H1 (cell line): ENCODE data around the gene DDX23. TPM values are rescaled to one million over a fixed set of nuclear protein-coding genes. Genes with fewer than 3 reads are reported as not detected.

ENCODE experiments used
- CTCF ChIA-PET: fragments of 300-600 bp; sonication (Branson Sonifier 250); formaldehyde crosslinking; loops from one replicate; lab custom pipeline; 2021; ENCODE audit not compliant: partially characterized antibody; lab: Charles Lee
- POLR2A ChIA-PET: fragments of 300-600 bp; sonication (Branson Sonifier 250); formaldehyde crosslinking; loops from one replicate; lab custom pipeline; 2021; ENCODE audit warnings: inconsistent platforms; ENCODE audit not compliant: partially characterized antibody; lab: Charles Lee
- DNase-seq, 2 experiments: peaks; one replicate each; pipeline versions ENCODE4 v3.0.0 to v3.0.0-alpha.2; 2010 to 2022; ENCODE audit warnings: low spot score in 2 of 2, low read depth in 1 of 2, mixed read lengths in 1 of 2
- FAIRE-seq: peaks from 2 replicates; lab custom pipeline; 2011; peaks lifted over from hg19 to GRCh38; lab: Jason Lieb, UNC
- H2AFZ ChIP-seq: 2 replicates; pipeline ENCODE4 v1.8.1; 2012; ENCODE audit warnings: low read length, inconsistent platforms
- H2AK5ac ChIP-seq: 2 replicates; pipeline ENCODE4 v1.6.1; 2013; ENCODE audit warnings: low read depth, low read length
- H2BK120ac ChIP-seq: replicated peaks from 2 replicates; pipeline ENCODE3; 2013; ENCODE audit warnings: low read depth, low read length, inconsistent platforms
- H2BK12ac ChIP-seq: 2 replicates; pipeline ENCODE4 v1.6.1; 2013; ENCODE audit warnings: low read depth, low read length
- H2BK15ac ChIP-seq: 2 replicates; pipeline ENCODE4 v1.6.1; 2013; ENCODE audit warnings: low read length
- H2BK20ac ChIP-seq: 2 replicates; pipeline ENCODE4 v1.6.1; 2013; ENCODE audit warnings: low read length
- H2BK5ac ChIP-seq: 2 replicates; pipeline ENCODE4 v1.6.1; 2013; ENCODE audit warnings: low read depth, low read length
- H3K14ac ChIP-seq: 2 replicates; pipeline ENCODE4 v1.6.1; 2013; ENCODE audit warnings: inconsistent platforms; ENCODE audit not compliant: insufficient read length
- H3K18ac ChIP-seq: 2 replicates; pipeline ENCODE4 v1.6.1; 2013; ENCODE audit warnings: low read length; ENCODE audit errors: extremely low read depth
- H3K23ac ChIP-seq: 2 replicates; pipeline ENCODE4 v1.6.1; 2013; ENCODE audit warnings: inconsistent platforms; ENCODE audit not compliant: insufficient read length
- H3K23me2 ChIP-seq: 2 replicates; pipeline ENCODE4 v1.6.1; 2013; ENCODE audit warnings: low read depth, low read length
- H3K27ac ChIP-seq: 2 replicates; pipeline ENCODE4 v1.6.1; 2011; ENCODE audit warnings: low read depth, low read length, inconsistent platforms
- H3K27me3 ChIP-seq, 4 experiments: replicated peaks in 1 of 4; 1 replicate in 1 of 4; 2 replicates in 3 of 4; pipeline versions ENCODE4 v1.6.1 to v1.8.1; 2011 to 2013; ENCODE audit warnings: low read length in 3 of 4, mild to moderate bottlenecking in 3 of 4, inconsistent platforms in 2 of 4, mixed read lengths in 2 of 4, moderate library complexity in 1 of 4; ENCODE audit not compliant: control insufficient read depth in 3 of 4, insufficient read depth in 3 of 4; ENCODE audit errors: extremely low read depth in 1 of 4
- H3K36me3 ChIP-seq, 4 experiments: 2 replicates each; pipeline versions ENCODE4 v1.6.1 to v1.8.1; 2011 to 2013; ENCODE audit warnings: mild to moderate bottlenecking in 4 of 4, low read length in 3 of 4, moderate library complexity in 2 of 4, control low read depth in 1 of 4, inconsistent platforms in 1 of 4; ENCODE audit not compliant: insufficient read depth in 4 of 4, control insufficient read depth in 2 of 4
- H3K4ac ChIP-seq: replicated peaks from 2 replicates; pipeline ENCODE3; 2013; ENCODE audit warnings: low read length, low read depth, mixed read lengths, inconsistent platforms; ENCODE audit not compliant: insufficient read length
- H3K4me1 ChIP-seq, 4 experiments: replicated peaks in 1 of 4; 1 replicate in 1 of 4; 2 replicates in 3 of 4; pipeline versions ENCODE4 v1.6.1 to v1.8.1; 2011 to 2013; ENCODE audit warnings: low read length in 3 of 4, inconsistent platforms in 2 of 4, mixed read lengths in 1 of 4; ENCODE audit not compliant: insufficient read depth in 4 of 4, control insufficient read depth in 3 of 4
- H3K4me2 ChIP-seq, 2 experiments: 2 replicates each; pipeline versions ENCODE4 v1.6.1 to v1.8.1; 2011 to 2013; ENCODE audit warnings: low read depth in 2 of 2, low read length in 2 of 2, control low read depth in 1 of 2, inconsistent platforms in 1 of 2, mild to moderate bottlenecking in 1 of 2; ENCODE audit not compliant: insufficient read depth in 1 of 2
- H3K4me3 ChIP-seq, 4 experiments: fragments of 200-600, 300-600 bp in 1 of 4; sonication (generic), shearing (Covaris generic), sonication (Bioruptor Twin) in 1 of 4; 2 replicates each; pipeline versions ENCODE4 v1.5.1 to v1.8.1; 2011 to 2016; ENCODE audit warnings: low read length in 4 of 4, low read depth in 3 of 4, control low read depth in 2 of 4, inconsistent platforms in 2 of 4, mild to moderate bottlenecking in 2 of 4, mixed read lengths in 1 of 4, moderate library complexity in 1 of 4; ENCODE audit not compliant: insufficient read depth in 2 of 4; ENCODE audit errors: extremely low read depth in 1 of 4
- H3K56ac ChIP-seq: replicated peaks from 2 replicates; pipeline ENCODE3; 2013; ENCODE audit warnings: low read depth, mild to moderate bottlenecking, mixed read lengths, low read length, inconsistent platforms; ENCODE audit not compliant: insufficient read length
- H3K79me1 ChIP-seq: 2 replicates; pipeline ENCODE4 v1.6.1; 2013; ENCODE audit warnings: low read depth, low read length, control low read depth
- H3K79me2 ChIP-seq, 2 experiments: 2 replicates each; pipeline versions ENCODE4 v1.6.1 to v1.8.1; 2012 to 2013; ENCODE audit warnings: low read length in 2 of 2, mild to moderate bottlenecking in 2 of 2, inconsistent platforms in 1 of 2; ENCODE audit not compliant: insufficient read depth in 2 of 2, control insufficient read depth in 1 of 2
- H3K9ac ChIP-seq, 4 experiments: replicated peaks in 1 of 4; 1 replicate in 1 of 4; 2 replicates in 3 of 4; pipeline versions ENCODE4 v1.6.1 to v1.8.1; 2011 to 2013; ENCODE audit warnings: low read depth in 3 of 4, low read length in 3 of 4, control low read depth in 2 of 4, mild to moderate bottlenecking in 2 of 4, moderate library complexity in 2 of 4, inconsistent platforms in 1 of 4; ENCODE audit errors: extremely low read depth in 1 of 4
- H3K9me3 ChIP-seq, 2 experiments: 2 replicates each; pipeline versions ENCODE4 v1.6.1 to v1.8.1; 2012 to 2013; ENCODE audit warnings: mild to moderate bottlenecking in 2 of 2, moderate library complexity in 2 of 2, control low read depth in 1 of 2, inconsistent platforms in 1 of 2, low read depth in 1 of 2, low read length in 1 of 2, mixed read lengths in 1 of 2; ENCODE audit not compliant: insufficient read depth in 2 of 2
- H4K20me1 ChIP-seq, 2 experiments: replicated peaks in 1 of 2; 2 replicates each; pipeline versions ENCODE3 to v1.8.1; 2011 to 2013; ENCODE audit warnings: inconsistent platforms in 2 of 2, low read length in 2 of 2, mild to moderate bottlenecking in 1 of 2; ENCODE audit not compliant: insufficient read depth in 2 of 2, control insufficient read depth in 1 of 2
- H4K5ac ChIP-seq: 2 replicates; pipeline ENCODE4 v1.6.1; 2013; ENCODE audit warnings: low read length, low read depth, mixed read lengths, inconsistent platforms; ENCODE audit not compliant: insufficient read length
- H4K8ac ChIP-seq: 2 replicates; pipeline ENCODE4 v1.8.0; 2013; ENCODE audit warnings: mild to moderate bottlenecking, moderate library complexity, low read length, inconsistent platforms; ENCODE audit not compliant: insufficient read depth; ENCODE audit errors: extremely low read depth
- H4K91ac ChIP-seq: replicated peaks from 2 replicates; pipeline ENCODE3; 2013; ENCODE audit warnings: low read length, mixed read lengths, inconsistent platforms; ENCODE audit not compliant: insufficient read length
- ASH2L ChIP-seq: fragments of 200-600, 300-600 bp; sonication (generic); IDR thresholded peaks from one replicate; pipeline ENCODE4 v1.7.1; 2017; ENCODE audit warnings: low read length
- KDM4A ChIP-seq: IDR thresholded peaks from one replicate; pipeline ENCODE4 v1.7.1; 2012; ENCODE audit warnings: low read depth, mild to moderate bottlenecking, moderate library complexity, low read length, inconsistent platforms; ENCODE audit not compliant: severe bottlenecking
- PHF8 ChIP-seq: fragments of 200-600 bp; sonication (generic); conservative IDR thresholded peaks from 2 replicates; pipeline ENCODE4 v1.7.1; 2012; ENCODE audit warnings: low read depth, mild to moderate bottlenecking, inconsistent platforms, low read length, moderate library complexity
- SIX5 ChIP-seq: IDR thresholded peaks from 2 replicates; pipeline ENCODE4 v1.6.1; 2011; ENCODE audit warnings: mild to moderate bottlenecking, low read depth, low read length
- SP2 ChIP-seq: IDR thresholded peaks from 2 replicates; pipeline ENCODE4 v1.6.1; 2012; ENCODE audit warnings: mild to moderate bottlenecking, low read length, inconsistent platforms
- SP4 ChIP-seq: IDR thresholded peaks from 2 replicates; pipeline ENCODE4 v1.6.1; 2012; ENCODE audit warnings: low read length, inconsistent platforms
- SUZ12 ChIP-seq: fragments of 200-600 bp; sonication (generic); IDR thresholded peaks from 2 replicates; pipeline ENCODE4 v1.6.1; 2012; ENCODE audit warnings: mild to moderate bottlenecking, inconsistent platforms, low read length, moderate library complexity, mixed read lengths
- TEAD4 ChIP-seq: IDR thresholded peaks from 2 replicates; pipeline ENCODE4 v1.6.1; 2012; ENCODE audit warnings: low read depth, low read length, inconsistent platforms, mixed read lengths
- WGBS, 2 experiments: shearing (Covaris generic) in 1 of 2; methylation state at CpG; one replicate each; pipeline versions ENCODE4 v1.1.6 to v1.1.7; 2013 to 2015; ENCODE audit warnings: low lambda C conversion rate in 2 of 2, mixed read lengths in 2 of 2, inconsistent platforms in 1 of 2, low coverage in 1 of 2, missing lambda C conversion rate in 1 of 2; ENCODE audit not compliant: insufficient replicate concordance in 2 of 2, insufficient coverage in 1 of 2, insufficient read length in 1 of 2; ENCODE audit errors: extremely low coverage in 1 of 2, missing lambda C conversion rate in 1 of 2; 5-methylcytosine and 5-hydroxymethylcytosine counted together
- polyA plus RNA-seq, 7 experiments: library from polyadenylated mRNA; depleted of rRNA in 3 of 7; stranded (reverse) in 5 of 7; unstranded in 2 of 7; fragments of >200 nt in 5 of 7; fragments of 200-250 nt in 2 of 7; gene quantifications; 1 replicate in 5 of 7; 2 replicates in 1 of 7; 4 replicates in 1 of 7; pipeline versions ENCODE4 v1.2.1 to v1.2.3, GENCODE V29; 2011 to 2013; ENCODE audit warnings: missing spikeins in 2 of 7, mixed read lengths in 2 of 7
- total RNA-seq: library from RNA; stranded (reverse); fragmentation: NEBNext Ultra II Directional; extraction: Animal tissue kit (Norgen Biotek cat#: 25700); gene quantifications from 2 replicates; pipeline ENCODE4 v1.2.1, GENCODE V29; 2021
- TF ChIP-seq, protein P1 (sequence below): IDR thresholded peaks from 2 replicates; pipeline ENCODE4 v1.6.1; 2012; ENCODE audit warnings: inconsistent platforms

Gene DDX23
- total and polyA plus RNA-seq, 2 of the 8 experiments (the other 6 are each of a cell fraction or from before 2014, with no cell fraction given), result 43.5 to 107 TPM

DNA sequence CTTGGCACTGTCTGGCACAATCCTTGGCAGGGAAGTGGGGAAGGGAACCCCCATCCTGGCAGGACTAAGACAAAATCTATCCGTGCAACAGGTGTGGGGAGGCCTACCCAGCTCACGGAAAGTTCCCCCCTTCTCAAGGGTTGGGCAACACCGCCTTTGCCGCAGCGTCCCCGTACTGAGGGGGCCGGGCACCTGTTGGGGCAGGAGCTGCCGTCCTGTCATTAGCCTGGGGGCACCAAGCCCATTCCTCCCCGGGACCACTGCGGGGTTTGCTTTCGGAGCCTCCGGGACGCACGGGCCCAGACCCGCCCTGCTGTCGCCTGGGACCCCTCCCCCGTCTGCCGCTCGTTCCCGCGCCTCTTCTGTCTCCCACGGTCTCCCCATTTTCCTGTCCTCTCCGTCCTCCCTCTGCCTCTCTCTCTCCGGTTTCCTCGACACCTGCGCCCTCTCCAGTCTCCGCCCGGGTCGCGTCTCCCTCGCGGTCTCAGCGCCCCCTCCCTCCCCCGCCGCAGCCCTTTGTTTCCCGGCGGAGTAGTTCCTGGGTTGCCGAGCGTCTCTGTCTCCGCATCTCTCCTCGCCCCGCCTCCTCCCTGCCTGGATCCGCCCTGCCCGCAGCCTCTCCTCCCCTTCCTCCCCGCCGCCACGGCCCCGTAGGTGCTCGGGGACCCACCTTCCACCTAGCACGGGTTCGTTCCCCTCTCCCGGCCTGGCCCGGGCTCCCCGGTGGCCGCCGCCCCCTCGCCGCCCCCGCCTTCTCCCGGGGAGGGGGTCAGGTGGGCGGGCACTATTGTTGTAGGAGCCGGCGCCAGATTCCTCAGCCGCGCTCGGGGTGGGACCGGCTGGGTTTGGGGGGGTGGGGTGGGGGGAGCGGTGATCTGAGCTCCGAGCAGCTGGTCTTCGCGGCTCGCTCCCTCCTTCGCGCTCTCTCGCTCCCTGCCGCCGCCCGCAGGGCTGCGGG, 33.8 kb downstream of the DDX23 start, which contains the start of gene CACNB3:
CACNB3 (plus strand) TSS at position 624 of the 958 bp plus-strand sequence. CDS start 434 bp downstream, outside the sequence.
- no peak for FAIRE-seq
- CTCF ChIA-PET, result interaction anchor here (0.5 to 12.1 kb wide), 7 partner anchors 9 to 279 kb away, joined by 3 to 121 read pairs (median 3); no protein-coding TSS in a partner anchor
- TF ChIP-seq SIX5, result no peak
- peak; percentile 60 for TF ChIP-seq KDM4A
- TF ChIP-seq TEAD4, result no peak
- peak; percentile 72 for TF ChIP-seq ASH2L
- peak; percentile 50; the same call in 1 of the 2 replicates for TF ChIP-seq SP4
- TF ChIP-seq, protein P1, sequence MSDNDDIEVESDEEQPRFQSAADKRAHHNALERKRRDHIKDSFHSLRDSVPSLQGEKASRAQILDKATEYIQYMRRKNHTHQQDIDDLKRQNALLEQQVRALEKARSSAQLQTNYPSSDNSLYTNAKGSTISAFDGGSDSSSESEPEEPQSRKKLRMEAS, result 0 out of 2 replicates have a peak, but pooled peaks have one; percentile 35
- no peak for TF ChIP-seq SP2
- TF ChIP-seq PHF8, result 0 out of 2 replicates have a peak, but pooled peaks have one; percentile 22
- peak; percentile 46 for TF ChIP-seq SUZ12

More for the DNA sequence above, 33.8 kb downstream of the DDX23 start, which contains the start of gene CACNB3:
- Histone ChIP-seq H3K27me3 (peaks cover 17 to 42% (median 30%) of the 10 kb centered on the region in 4 experiments), H2BK20ac (no peak within 1 kb of the TSS), H3K9me3 (no peaks in the 10 kb centered on the region), H4K5ac (no peak within 1 kb of the TSS), H4K91ac (peak within 1 kb of the TSS; percentile 8), H2AFZ (peak within 1 kb of the TSS; percentile 14; the same call in 1 of the 2 replicates), H2AK5ac (peak within 1 kb of the TSS; percentile 47; the same call in 1 of the 2 replicates), H4K8ac (peak within 1 kb of the TSS; percentile 4; the same call in 1 of the 2 replicates), H3K4me3 (peak within 1 kb of the TSS; percentile 58 to 78 (median 68)), H4K20me1 (peaks cover 0 to 3% of the 10 kb centered on the region in 2 experiments), H3K79me1 (no peaks in the 10 kb centered on the region), H3K4me1 (peaks cover 0 to 24% (median 17%) of the 10 kb centered on the region in 4 experiments; a peak in 6 of 7 replicates), H3K79me2 (no peaks in the 10 kb centered on the region), H3K4ac (no peak within 1 kb of the TSS), H2BK120ac (no peak within 1 kb of the TSS), H2BK5ac (peak within 1 kb of the TSS; percentile 32; the same call in 1 of the 2 replicates), H3K23ac (no peak within 1 kb of the TSS), H3K4me2 (peak within 1 kb of the TSS; percentile 96 to 97), H3K9ac (peak within 1 kb of the TSS in 3 of 4 experiments; percentile 11 to 34 (median 20); a peak in 3 of 7 replicates), H3K27ac (no peak within 1 kb of the TSS), H3K23me2 (peaks cover 33% of the 10 kb centered on the region; the same call in 1 of the 2 replicates), H3K18ac (peak within 1 kb of the TSS; percentile 60), H2BK12ac (peak within 1 kb of the TSS; percentile 63; the same call in 1 of the 2 replicates), H2BK15ac (peak within 1 kb of the TSS; percentile 88; the same call in 1 of the 2 replicates), H3K36me3 (no peaks in the 10 kb centered on the region), H3K56ac (no peak within 1 kb of the TSS), H3K14ac (no peak within 1 kb of the TSS)
- WGBS, 2 experiments, result 1% methylated on average over 19 of the region's 79 CpGs; no CpG with 5 or more reads in 1 of the 2 experiments
- POLR2A ChIA-PET, result interaction anchor here (1.2 to 5.5 kb wide), 4 partner anchors 35 to 151 kb away, joined by 3 to 23 read pairs (median 14); partner anchors contain the start of genes DDX23 and RND1
- DNase-seq, result peak in 1 of 2 experiments; percentile 94
